ENCODE results near the gene RFLNA. TPM values are rescaled to one million over a fixed set of nuclear protein-coding genes. Genes with fewer than 3 reads are reported as not detected.

RFLNA gene
- total RNA-seq, 1 experiment from 2014 or later = not detected

- Mint-ChIP-seq H3K27me3 (ENCODE audit: insufficient read depth, unreplicated experiment) (no peaks in the 10 kb centered on the region), H3K4me3 (ENCODE audit: unreplicated experiment) (no peak overlapping the region), H3K4me1 (ENCODE audit: insufficient read depth, unreplicated experiment) (no peaks in the 10 kb centered on the region), H3K36me3 (ENCODE audit: insufficient read depth, unreplicated experiment) (peaks cover 74% of the 10 kb centered on the region), H3K27ac (ENCODE audit: low read depth, unreplicated experiment) (no peak overlapping the region), H3K9me3 (ENCODE audit: unreplicated experiment) (no peaks in the 10 kb centered on the region)
- no peak for TF ChIP-seq CTCF (IDR thresholded peaks at IDR 0.05; ENCODE audit: unreplicated experiment)
- intact Hi-C loops (cut with micrococcal nuclease) = no loop called here
- no peak for DNase-seq (ENCODE audit: unreplicated experiment)
- ChIA-PET CTCF (interaction anchor here (1.2 to 1.9 kb wide), 2 partner anchors 12 to 310 kb away, joined by 3 to 6 read pairs; no protein-coding TSS in a partner anchor), POLR2A (no interaction called here)
- no TSS peak for BruUV-seq (replicated peaks)
Measured at GRCh38 chr12:124344526-124344925, 49.6 kb downstream of the RFLNA start.

- TF ChIP-seq CTCF (IDR thresholded peaks at IDR 0.05; ENCODE audit: unreplicated experiment) = no peak
- CTCF ChIA-PET = no interaction called here
- Mint-ChIP-seq H3K36me3 (ENCODE audit: insufficient read depth, unreplicated experiment) (peaks cover 75% of the 10 kb centered on the region), H3K27me3 (ENCODE audit: insufficient read depth, unreplicated experiment) (no peaks in the 10 kb centered on the region), H3K4me1 (ENCODE audit: insufficient read depth, unreplicated experiment) (no peaks in the 10 kb centered on the region), H3K9me3 (ENCODE audit: unreplicated experiment) (no peaks in the 10 kb centered on the region), H3K27ac (ENCODE audit: low read depth, unreplicated experiment) (no peak overlapping the region), H3K4me3 (ENCODE audit: unreplicated experiment) (no peak overlapping the region)
- POLR2A ChIA-PET = no interaction called here
- intact Hi-C loops (cut with micrococcal nuclease) = no loop called here
- no TSS peak for BruUV-seq (replicated peaks)
- DNase-seq (ENCODE audit: unreplicated experiment) = no peak
Measured at GRCh38 chr12:124345795-124346194, 50.9 kb downstream of the RFLNA start.

DNA sequence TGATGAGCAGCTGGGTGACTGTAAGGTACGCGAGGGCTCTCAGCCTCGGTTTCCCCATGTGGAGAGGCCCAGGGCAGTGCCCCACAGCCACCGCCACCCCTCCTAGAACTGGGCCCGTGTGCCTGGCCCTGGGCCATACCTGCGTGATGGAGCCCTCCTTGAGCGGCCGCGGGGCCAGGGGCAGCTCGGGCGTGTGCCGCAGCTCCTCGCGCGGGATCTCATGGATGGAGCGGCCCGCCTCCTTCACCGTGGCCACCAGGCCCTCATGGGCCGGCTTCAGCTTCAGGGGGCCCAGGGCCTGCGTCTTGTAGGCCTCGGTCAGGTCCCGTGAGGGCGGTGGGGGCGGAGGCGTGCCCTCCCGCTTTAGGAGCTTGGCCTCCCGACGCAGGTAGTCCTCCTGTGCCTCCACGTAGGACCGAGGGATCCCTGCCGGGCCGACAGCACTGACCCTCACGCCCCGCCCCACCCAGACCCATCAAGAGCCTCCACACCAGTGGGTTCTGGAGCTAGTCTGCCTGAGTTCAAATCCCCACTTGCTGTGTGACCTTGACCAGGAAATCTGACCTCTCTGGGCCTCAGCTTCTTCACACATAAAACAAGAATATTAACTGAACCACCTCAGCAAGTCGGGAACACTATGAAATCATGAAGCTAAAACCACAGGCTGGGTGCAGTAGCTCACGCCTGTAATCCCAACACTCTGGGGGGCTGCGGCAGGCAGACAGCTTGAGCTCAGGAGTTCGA, 51.7 kb downstream of the RFLNA start:
- no peaks in the 10 kb centered on the region for H3K27me3 Mint-ChIP-seq (ENCODE audit: insufficient read depth, unreplicated experiment)
- H3K4me1 Mint-ChIP-seq (ENCODE audit: insufficient read depth, unreplicated experiment) = no peaks in the 10 kb centered on the region
- no peak for TF ChIP-seq CTCF (IDR thresholded peaks at IDR 0.05; ENCODE audit: unreplicated experiment)
- DNase-seq (ENCODE audit: unreplicated experiment) = no peak
- CTCF ChIA-PET = interaction anchor here (0.8 to 2.7 kb wide), 7 partner anchors 10 to 421 kb away, joined by 3 to 8 read pairs (median 4); no protein-coding TSS in a partner anchor
- no peak overlapping the region for H3K27ac Mint-ChIP-seq (ENCODE audit: low read depth, unreplicated experiment)
- no peaks in the 10 kb centered on the region for H3K9me3 Mint-ChIP-seq (ENCODE audit: unreplicated experiment)
- intact Hi-C loops (cut with micrococcal nuclease) = no loop called here
- no TSS peak for BruUV-seq (replicated peaks)
- POLR2A ChIA-PET = interaction anchor here (1.0 kb wide), 1 partner anchor 20 kb away, joined by 3 read pairs; no protein-coding TSS in a partner anchor
- H3K4me3 Mint-ChIP-seq (ENCODE audit: unreplicated experiment) = no peak overlapping the region
- H3K36me3 Mint-ChIP-seq (ENCODE audit: insufficient read depth, unreplicated experiment) = peaks cover 67% of the 10 kb centered on the region

DNA sequence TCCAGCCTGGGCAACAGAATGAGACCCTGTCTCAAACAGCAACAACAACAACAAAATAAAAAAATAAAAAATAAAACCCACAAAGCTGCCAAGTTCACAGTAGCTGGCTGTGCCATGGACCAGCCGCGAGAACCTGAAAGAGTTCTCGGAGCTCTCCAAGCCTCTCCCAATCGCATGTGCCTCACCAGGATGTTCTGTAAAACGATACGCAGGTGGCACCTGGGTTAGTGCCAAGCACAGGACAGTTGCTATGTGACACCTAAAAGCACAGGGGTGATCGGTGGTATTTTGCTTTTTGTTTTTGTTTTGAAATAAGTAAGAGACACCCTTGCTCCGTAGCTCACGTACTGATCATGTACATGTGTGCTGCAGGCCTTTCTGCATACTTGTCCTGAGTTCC, 52.4 kb downstream of the RFLNA start:
- intact Hi-C loops (cut with micrococcal nuclease) = no loop called here
- Mint-ChIP-seq H3K27me3 (ENCODE audit: insufficient read depth, unreplicated experiment) (no peaks in the 10 kb centered on the region), H3K36me3 (ENCODE audit: insufficient read depth, unreplicated experiment) (peaks cover 61% of the 10 kb centered on the region), H3K4me3 (ENCODE audit: unreplicated experiment) (no peak overlapping the region), H3K9me3 (ENCODE audit: unreplicated experiment) (no peaks in the 10 kb centered on the region), H3K27ac (ENCODE audit: low read depth, unreplicated experiment) (no peak overlapping the region), H3K4me1 (ENCODE audit: insufficient read depth, unreplicated experiment) (no peaks in the 10 kb centered on the region)
- CTCF ChIA-PET = interaction anchor here (0.6 to 2.7 kb wide), 9 partner anchors 9 to 420 kb away, joined by 3 to 8 read pairs (median 3); no protein-coding TSS in a partner anchor
- POLR2A ChIA-PET = no interaction called here
- DNase-seq (ENCODE audit: unreplicated experiment) = no peak
- TF ChIP-seq CTCF (IDR thresholded peaks at IDR 0.05; ENCODE audit: unreplicated experiment) = no peak
- no TSS peak for BruUV-seq (replicated peaks)

Data from MCF 10A (cell line).